HG03060 (cell line): ENCODE results near the gene IL3.

Source experiments
- ATAC-seq: cut with Tn5 transposase; IDR thresholded peaks from one replicate; pipeline ENCODE4 v1.9.1; 2021; ENCODE audit warnings: low read depth, moderate number of reproducible peaks; ENCODE audit not compliant: unreplicated experiment

Gene IL3

GRCh38 chr5:132070460-132071337, 10.2 kb downstream of the IL3 start:
- no peak for ATAC-seq

GRCh38 chr5:132071338-132071707, 10.9 kb downstream of the IL3 start:
- no peak for ATAC-seq

GRCh38 chr5:132072070-132072469, 11.6 kb downstream of the IL3 start:
- ATAC-seq, result no peak

- no peak for ATAC-seq
Measured at GRCh38 chr5:132072528-132072927, 12.1 kb downstream of the IL3 start.

- ATAC-seq, result no peak
Measured at GRCh38 chr5:132073231-132074013, 13.0 kb downstream of the IL3 start, which contains the start of gene CSF2. TSS of gene CSF2 (plus strand) at chr5:132073789. CDS start at chr5:132073824, 35 bp downstream.

- ATAC-seq, result no peak
Measured at GRCh38 chr5:132074091-132074771, 13.8 kb downstream of the IL3 start.

GRCh38 chr5:132074772-132075718, 14.6 kb downstream of the IL3 start:
- ATAC-seq, result no peak

- no peak for ATAC-seq
Measured at GRCh38 chr5:132075719-132076077, 15.2 kb downstream of the IL3 start.

- ATAC-seq, result no peak
Measured at GRCh38 chr5:132076202-132076830, 15.9 kb downstream of the IL3 start.

- no peak for ATAC-seq
Measured at GRCh38 chr5:132076983-132077382, 16.5 kb downstream of the IL3 start.

GRCh38 chr5:132079081-132079480, 18.6 kb downstream of the IL3 start:
- no peak for ATAC-seq

- ATAC-seq, result no peak
Measured at GRCh38 chr5:132079619-132080018, 19.2 kb downstream of the IL3 start.

- ATAC-seq, result no peak
Measured at GRCh38 chr5:132080595-132080994, 20.1 kb downstream of the IL3 start.

- ATAC-seq, result no peak
Measured at GRCh38 chr5:132081458-132081857, 21.0 kb downstream of the IL3 start.

GRCh38 chr5:132082329-132083023, 22.0 kb downstream of the IL3 start:
- no peak for ATAC-seq

GRCh38 chr5:132083071-132083678, 22.7 kb downstream of the IL3 start:
- no peak for ATAC-seq

GRCh38 chr5:132085686-132086085, 25.2 kb downstream of the IL3 start:
- no peak for ATAC-seq

GRCh38 chr5:132086277-132086794, 25.9 kb downstream of the IL3 start:
- ATAC-seq, result no peak
